A673 (cell line): ENCODE results near the gene G6PD. TPM values are rescaled to one million over a fixed set of nuclear protein-coding genes. Genes with fewer than 3 reads are reported as not detected.

ENCODE experiments used
- BruUV-seq: library from RNA; stranded (reverse); fragments of 400-500 nt; replicated peaks from 2 replicates; lab custom pipeline; 2021; lab: Mats Ljungman, UMichigan
- CTCF ChIA-PET: fragments of 300-600 bp; sonication (Branson Sonifier 250); formaldehyde crosslinking; loops from one replicate; lab custom pipeline; 2022; ENCODE audit warnings: antibody characterized with exemption; lab: Charles Lee
- POLR2A ChIA-PET: fragments of 300-600 bp; sonication (Branson Sonifier 250); formaldehyde crosslinking; loops from one replicate; lab custom pipeline; 2022; ENCODE audit warnings: antibody characterized with exemption; ENCODE audit not compliant: low non-redundant PET; lab: Charles Lee
- DNase-seq: peaks from one replicate; pipeline ENCODE4 v3.0.0-alpha.2; 2015; ENCODE audit warnings: low spot score
- H3K27ac ChIP-seq: fragments of 200-600 bp; sonication (generic); 2 replicates; pipeline ENCODE4 v1.5.1; 2016; ENCODE audit warnings: mixed run types, low read depth, mild to moderate bottlenecking, mixed read lengths, antibody characterized with exemption, low read length; ENCODE audit not compliant: poor library complexity, severe bottlenecking
- H3K27me3 ChIP-seq: fragments of 200-600 bp; sonication (generic); replicated peaks from 2 replicates; pipeline ENCODE4 v1.6.1; 2017; ENCODE audit warnings: mixed run types, low read depth, mild to moderate bottlenecking, mixed read lengths, antibody characterized with exemption, low read length; ENCODE audit not compliant: insufficient read depth, poor library complexity
- H3K36me3 ChIP-seq: fragments of 200-600 bp; sonication (generic); 2 replicates; pipeline ENCODE4 v1.6.1; 2016; ENCODE audit warnings: mixed run types, mild to moderate bottlenecking, mixed read lengths, antibody characterized with exemption, low read length; ENCODE audit not compliant: insufficient read depth, poor library complexity, severe bottlenecking
- H3K4me1 ChIP-seq: fragments of 200-600 bp; sonication (generic); 2 replicates; pipeline ENCODE4 v1.6.1; 2017; ENCODE audit warnings: mixed run types, mild to moderate bottlenecking, mixed read lengths, antibody characterized with exemption, low read length; ENCODE audit not compliant: insufficient read depth, poor library complexity, severe bottlenecking
- H3K4me3 ChIP-seq: fragments of 200-600 bp; sonication (generic); 2 replicates; pipeline ENCODE4 v1.5.1; 2016; ENCODE audit warnings: low read depth, mixed run types, mild to moderate bottlenecking, mixed read lengths, low read length; ENCODE audit not compliant: poor library complexity, severe bottlenecking
- H3K9me3 ChIP-seq: fragments of 200-600 bp; sonication (generic); 2 replicates; pipeline ENCODE4 v1.6.1; 2016; ENCODE audit warnings: mixed run types, low read depth, mild to moderate bottlenecking, mixed read lengths, antibody characterized with exemption, low read length; ENCODE audit not compliant: poor library complexity, severe bottlenecking
- EZH2 ChIP-seq: fragments of 200-600 bp; sonication (generic); IDR thresholded peaks from 2 replicates; pipeline ENCODE4 v1.6.1; 2017; ENCODE audit warnings: borderline replicate concordance, low read depth, mild to moderate bottlenecking, mixed read lengths, antibody characterized with exemption, low read length; ENCODE audit not compliant: poor library complexity, severe bottlenecking
- intact Hi-C: fragments of 100-400 bp; cut with micrococcal nuclease; formaldehyde crosslinking; loops from one replicate; pipeline ENCODE4 v1.10.0; 2022; ENCODE audit not compliant: unreplicated experiment
- total RNA-seq: library from RNA; stranded (reverse); gene quantifications from 2 replicates; pipeline ENCODE4 v1.2.3, GENCODE V29; 2021
- TF ChIP-seq, protein P1 (sequence below): fragments of 300-800, 200-600 bp; sonication (generic); conservative IDR thresholded peaks from 2 replicates; pipeline ENCODE4 v1.5.1; 2017; ENCODE audit warnings: low read depth, mild to moderate bottlenecking, antibody characterized with exemption, low read length, moderate library complexity, mixed read lengths

Gene G6PD
- total RNA-seq, 1 experiment from 2014 or later = 203 TPM

DNA sequence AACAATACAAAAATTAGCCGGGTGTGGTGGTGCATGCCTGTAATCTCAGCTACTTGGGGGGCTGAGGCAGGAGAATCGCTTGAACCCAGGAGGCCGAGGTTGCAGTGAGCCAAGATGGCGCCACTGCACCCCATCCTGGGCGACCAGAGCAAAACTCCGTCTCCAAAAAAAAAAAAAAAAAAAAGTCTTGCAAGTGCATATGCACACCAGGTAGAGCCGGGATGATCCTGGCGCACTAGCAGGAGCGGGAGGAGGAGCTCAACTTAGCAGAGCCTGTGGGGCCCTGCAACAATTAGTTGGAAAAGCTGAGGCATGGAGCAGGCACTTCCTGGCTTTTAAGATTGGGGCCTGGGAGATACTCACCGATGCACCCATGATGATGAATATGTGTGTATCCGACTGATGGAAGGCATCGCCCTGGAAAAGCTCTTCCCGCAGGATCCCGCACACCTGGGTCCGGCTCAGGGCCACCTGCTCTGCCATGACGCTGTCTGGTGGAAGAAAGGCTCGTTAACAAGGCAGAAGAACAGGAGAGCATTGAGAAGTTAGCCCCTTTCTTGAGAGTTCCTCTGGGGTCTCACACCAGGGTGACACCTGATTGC is 872 bp downstream of the G6PD start:
- H3K36me3 ChIP-seq = peaks cover 9% of the 10 kb centered on the region
- peak overlapping the region; percentile 91 for H3K4me3 ChIP-seq
- ChIA-PET POLR2A (no interaction called here), CTCF (no interaction called here)
- H3K4me1 ChIP-seq = peaks cover 23% of the 10 kb centered on the region
- H3K27ac ChIP-seq = peak overlapping the region; percentile 95
- no peaks in the 10 kb centered on the region for H3K9me3 ChIP-seq
- no TSS peak for BruUV-seq
- intact Hi-C loops = loop anchor here (10.0 kb wide), 1 partner anchor 199 kb away; no protein-coding TSS in a partner anchor
- H3K27me3 ChIP-seq = no peaks in the 10 kb centered on the region
- DNase-seq = no peak
- no peak for TF ChIP-seq EZH2
- TF ChIP-seq, protein P1, sequence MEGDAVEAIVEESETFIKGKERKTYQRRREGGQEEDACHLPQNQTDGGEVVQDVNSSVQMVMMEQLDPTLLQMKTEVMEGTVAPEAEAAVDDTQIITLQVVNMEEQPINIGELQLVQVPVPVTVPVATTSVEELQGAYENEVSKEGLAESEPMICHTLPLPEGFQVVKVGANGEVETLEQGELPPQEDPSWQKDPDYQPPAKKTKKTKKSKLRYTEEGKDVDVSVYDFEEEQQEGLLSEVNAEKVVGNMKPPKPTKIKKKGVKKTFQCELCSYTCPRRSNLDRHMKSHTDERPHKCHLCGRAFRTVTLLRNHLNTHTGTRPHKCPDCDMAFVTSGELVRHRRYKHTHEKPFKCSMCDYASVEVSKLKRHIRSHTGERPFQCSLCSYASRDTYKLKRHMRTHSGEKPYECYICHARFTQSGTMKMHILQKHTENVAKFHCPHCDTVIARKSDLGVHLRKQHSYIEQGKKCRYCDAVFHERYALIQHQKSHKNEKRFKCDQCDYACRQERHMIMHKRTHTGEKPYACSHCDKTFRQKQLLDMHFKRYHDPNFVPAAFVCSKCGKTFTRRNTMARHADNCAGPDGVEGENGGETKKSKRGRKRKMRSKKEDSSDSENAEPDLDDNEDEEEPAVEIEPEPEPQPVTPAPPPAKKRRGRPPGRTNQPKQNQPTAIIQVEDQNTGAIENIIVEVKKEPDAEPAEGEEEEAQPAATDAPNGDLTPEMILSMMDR = no peak

DNA sequence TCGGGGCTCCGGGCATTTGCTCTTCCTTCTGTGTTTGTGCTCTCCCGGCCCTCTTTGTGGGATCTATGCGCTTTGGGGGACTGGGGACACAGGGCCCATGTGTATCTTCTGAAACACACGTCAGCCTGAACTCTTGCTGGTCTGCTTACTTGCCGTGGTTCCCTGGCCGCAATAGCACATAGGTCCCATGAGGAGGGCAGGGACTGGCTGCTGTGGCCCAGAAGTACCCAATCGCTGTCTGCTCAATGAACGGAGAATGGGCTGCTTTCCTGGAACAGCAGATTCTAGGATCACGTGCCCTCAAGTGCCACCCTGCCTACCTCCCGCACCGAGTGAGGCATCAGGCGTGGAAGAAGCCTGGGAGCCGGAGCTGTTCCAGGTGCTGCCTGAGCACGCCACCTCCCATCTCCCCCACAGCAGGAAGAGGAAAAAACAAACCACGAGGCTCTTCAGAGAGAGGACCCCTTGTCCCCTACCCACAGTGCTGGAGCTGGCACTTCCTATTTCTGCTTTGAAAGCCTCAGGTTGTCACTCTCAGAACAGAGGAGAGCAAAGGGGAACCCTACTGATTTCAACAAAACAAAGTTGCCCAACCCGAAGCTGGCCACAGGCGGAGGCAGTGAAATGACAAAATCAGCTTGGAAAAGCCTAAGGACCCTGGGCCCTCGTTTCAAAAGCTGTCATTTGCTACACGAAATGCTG is 3.8 kb downstream of the G6PD start:
- no peak for DNase-seq
- CTCF ChIA-PET = no interaction called here
- POLR2A ChIA-PET = no interaction called here
- Histone ChIP-seq H3K9me3 (no peaks in the 10 kb centered on the region), H3K36me3 (peaks cover 9% of the 10 kb centered on the region), H3K27ac (peak overlapping the region; percentile 80), H3K27me3 (no peaks in the 10 kb centered on the region), H3K4me1 (peaks cover 23% of the 10 kb centered on the region), H3K4me3 (no peak overlapping the region)
- TSS peak; percentile 57 for BruUV-seq
- intact Hi-C loops = loop anchor here (10.0 kb wide), 1 partner anchor 202 kb away; no protein-coding TSS in a partner anchor
- TF ChIP-seq EZH2 = no peak
- TF ChIP-seq, protein P1 = no peak

DNA sequence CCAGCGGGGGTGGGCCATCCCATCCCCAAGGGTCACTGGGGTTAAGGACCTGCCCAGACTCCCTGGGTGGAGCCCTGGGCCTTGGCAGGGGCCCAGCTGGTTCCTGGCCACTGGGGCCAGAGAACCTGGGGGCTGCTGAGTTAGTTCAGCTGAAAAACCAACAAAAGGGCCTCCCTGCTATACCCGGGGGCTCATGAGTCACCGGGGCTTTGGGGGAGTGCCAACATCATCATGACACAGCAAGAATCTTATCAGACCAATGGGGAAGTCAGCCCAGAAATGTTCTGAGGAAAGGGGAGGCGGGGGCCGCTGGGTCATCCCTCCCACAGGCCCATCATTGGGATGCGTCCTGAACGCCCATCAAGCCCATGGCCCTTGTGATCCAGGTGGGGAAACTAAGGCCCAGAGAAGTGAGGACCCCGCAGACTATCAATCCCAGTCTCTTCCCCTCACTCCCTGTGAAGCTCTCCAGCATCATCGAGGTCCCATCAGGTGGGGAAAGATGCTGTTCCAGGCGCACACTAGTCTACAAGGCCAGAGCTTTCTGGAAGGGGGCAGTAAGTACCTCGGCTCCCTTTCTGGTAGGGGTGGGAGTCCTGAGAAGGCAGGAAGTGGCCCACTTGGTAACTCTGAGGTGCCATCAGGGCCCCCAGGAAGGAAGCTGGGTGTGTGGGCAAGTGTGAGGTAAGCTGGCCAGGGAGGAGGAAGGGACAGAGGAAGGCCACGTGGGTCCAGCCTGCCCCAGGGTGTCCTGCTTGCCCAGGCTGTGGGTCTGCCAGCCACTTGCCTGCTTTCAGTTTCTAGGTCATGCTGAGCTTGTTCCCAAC is 4.5 kb downstream of the G6PD start:
- Histone ChIP-seq H3K36me3 (peaks cover 9% of the 10 kb centered on the region), H3K4me3 (no peak overlapping the region)

More for the DNA sequence above, 4.5 kb downstream of the G6PD start:
- ChIA-PET CTCF (interaction anchor here (0.6 kb wide), 2 partner anchors 169 to 610 kb away, joined by 3 read pairs; no protein-coding TSS in a partner anchor), POLR2A (no interaction called here)
- peaks cover 23% of the 10 kb centered on the region for H3K4me1 ChIP-seq
- TF ChIP-seq, protein P1 = no peak
- TF ChIP-seq EZH2 = no peak
- H3K9me3 ChIP-seq = no peaks in the 10 kb centered on the region
- intact Hi-C loops = loop anchor here (10.0 kb wide), 1 partner anchor 203 kb away; no protein-coding TSS in a partner anchor
- no TSS peak for BruUV-seq
- peak overlapping the region; percentile 80 for H3K27ac ChIP-seq
- peak; percentile 86 for DNase-seq
- H3K27me3 ChIP-seq = no peaks in the 10 kb centered on the region
